Skeletal muscle tissue (tissue), 4 donors: ENCODE data around the gene ZNF518B. TPM values are rescaled to one million over a fixed set of nuclear protein-coding genes. Genes with fewer than 3 reads are reported as not detected.
A peak's percentile ranks its signal among the peaks of the same experiment; 100 is the strongest.

ENCODE experiments used
- H3K27ac ChIP-seq: one replicate; pipeline ENCODE4 v1.7.0; 2013; ENCODE audit warnings: mild to moderate bottlenecking, low read depth, low read length, inconsistent platforms
- H3K27me3 ChIP-seq, 3 donors: one replicate each; pipeline ENCODE4 v1.7.0; 2013; ENCODE audit warnings: low read length in 3 of 3; ENCODE audit not compliant: control insufficient read depth in 3 of 3, insufficient read depth in 3 of 3
- H3K36me3 ChIP-seq, 3 donors: one replicate each; pipeline ENCODE4 v1.7.0; 2013; ENCODE audit warnings: low read length in 3 of 3; ENCODE audit not compliant: control insufficient read depth in 3 of 3, insufficient read depth in 3 of 3
- H3K4me1 ChIP-seq, 3 donors: one replicate each; pipeline ENCODE4 v1.7.0; 2013; ENCODE audit warnings: low read length in 3 of 3, mild to moderate bottlenecking in 3 of 3; ENCODE audit not compliant: control insufficient read depth in 3 of 3, insufficient read depth in 3 of 3
- H3K4me3 ChIP-seq, 3 donors: one replicate each; pipeline ENCODE4 v1.7.0; 2013; ENCODE audit warnings: low read length in 3 of 3
- H3K9ac ChIP-seq, 3 donors: one replicate each; pipeline ENCODE4 v1.7.0; 2013; ENCODE audit warnings: low read length in 3 of 3, mild to moderate bottlenecking in 3 of 3, moderate library complexity in 2 of 3, low read depth in 1 of 3
- H3K9me3 ChIP-seq, 3 donors: one replicate each; pipeline ENCODE4 v1.7.0; 2013; ENCODE audit warnings: low read length in 3 of 3; ENCODE audit not compliant: control insufficient read depth in 3 of 3
- total RNA-seq: library from RNA; depleted of rRNA; stranded (reverse); fragments of >200 nt; gene quantifications from one replicate; pipeline ENCODE4 v1.2.3, GENCODE V29; 2014
- donor health status: Osteomylitis.

ZNF518B gene
- total RNA-seq, 1 donor from 2014 or later, result 23.5 TPM

- H3K27ac ChIP-seq, result no peak overlapping the region
- H3K27me3 ChIP-seq, result no peaks in the 10 kb centered on the region
- H3K36me3 ChIP-seq, result no peaks in the 10 kb centered on the region
- H3K4me3 ChIP-seq, result no peak overlapping the region
- H3K9ac ChIP-seq, result no peak overlapping the region
- H3K9me3 ChIP-seq, result no peaks in the 10 kb centered on the region
- no peaks in the 10 kb centered on the region for H3K4me1 ChIP-seq
These were observed 25.7 kb upstream of the ZNF518B start for GRCh38 chr4:10482913-10483312.

DNA sequence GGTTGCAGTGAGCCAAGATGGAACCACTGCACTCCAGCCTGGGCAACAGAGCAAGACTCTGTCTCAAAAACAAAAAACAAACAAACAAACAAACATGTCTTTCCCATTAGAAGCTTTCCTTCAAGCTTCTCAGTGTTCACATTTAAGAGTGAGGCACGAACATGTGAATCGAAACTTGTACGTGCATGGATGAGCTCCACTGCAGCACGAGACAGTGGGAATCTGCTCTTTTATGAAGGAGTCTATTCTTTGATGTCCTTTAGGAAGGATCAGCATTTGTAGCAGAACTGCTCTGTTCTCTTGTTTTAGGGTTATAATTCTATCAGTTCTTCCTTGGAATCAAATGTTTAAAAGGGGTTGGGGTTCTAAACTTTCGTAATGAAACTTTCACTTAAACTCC is 23.4 kb upstream of the ZNF518B start:
- Histone ChIP-seq H3K27me3 (no peaks in the 10 kb centered on the region), H3K36me3 (no peaks in the 10 kb centered on the region), H3K9ac (no peak overlapping the region), H3K27ac (no peak overlapping the region), H3K4me1 (no peaks in the 10 kb centered on the region), H3K9me3 (no peaks in the 10 kb centered on the region), H3K4me3 (no peak overlapping the region)

DNA sequence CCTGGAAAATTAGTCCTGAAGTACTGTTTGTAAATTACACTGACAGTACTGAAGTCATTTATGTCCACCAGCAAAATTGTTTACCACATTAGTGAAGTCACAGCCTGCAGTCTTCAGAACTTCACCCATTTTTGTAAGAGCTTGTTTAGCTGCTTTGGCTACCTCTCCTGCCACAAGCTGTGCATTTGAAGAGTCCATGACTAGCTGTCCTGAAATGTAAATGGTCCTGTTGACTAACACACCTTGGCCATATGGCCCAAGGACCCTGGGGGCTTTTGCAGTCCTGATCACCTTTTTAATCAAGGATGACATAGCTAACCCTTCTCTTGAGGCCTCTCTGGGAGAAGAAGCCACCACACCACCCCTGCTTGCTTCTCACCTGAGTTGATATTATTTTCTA is 21.4 kb upstream of the ZNF518B start:
- H3K27ac ChIP-seq, result no peak overlapping the region
- no peaks in the 10 kb centered on the region for H3K4me1 ChIP-seq
- no peaks in the 10 kb centered on the region for H3K27me3 ChIP-seq
- no peak overlapping the region for H3K9ac ChIP-seq
- no peak overlapping the region for H3K4me3 ChIP-seq
- no peaks in the 10 kb centered on the region for H3K9me3 ChIP-seq
- no peaks in the 10 kb centered on the region for H3K36me3 ChIP-seq

DNA sequence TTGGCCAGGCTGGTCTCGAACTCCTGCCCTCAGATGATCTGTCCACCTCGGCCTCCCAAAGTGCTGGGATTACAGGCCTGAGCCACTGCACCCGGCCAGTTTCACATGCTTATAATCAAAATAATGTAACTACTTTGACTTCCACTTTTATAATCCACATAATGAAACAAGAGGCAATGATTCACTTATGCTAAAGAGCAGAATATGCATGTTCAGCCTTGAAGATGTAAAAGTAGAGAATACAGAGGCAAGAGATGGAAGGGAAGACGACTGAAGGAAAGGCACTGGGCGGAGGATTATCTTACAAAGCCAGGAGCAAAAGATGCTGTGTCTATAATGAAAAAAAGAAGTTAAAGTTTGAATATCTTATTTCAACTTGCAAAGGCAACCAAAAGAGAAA is 13.3 kb upstream of the ZNF518B start:
- H3K4me1 ChIP-seq, result no peaks in the 10 kb centered on the region
- H3K9me3 ChIP-seq, result no peaks in the 10 kb centered on the region
- no peaks in the 10 kb centered on the region for H3K36me3 ChIP-seq
- peaks cover 0 to 4% (median 0%) of the 10 kb centered on the region in 3 donors for H3K27me3 ChIP-seq
- no peak overlapping the region for H3K27ac ChIP-seq
- H3K9ac ChIP-seq, result no peak overlapping the region
- no peak overlapping the region for H3K4me3 ChIP-seq

DNA sequence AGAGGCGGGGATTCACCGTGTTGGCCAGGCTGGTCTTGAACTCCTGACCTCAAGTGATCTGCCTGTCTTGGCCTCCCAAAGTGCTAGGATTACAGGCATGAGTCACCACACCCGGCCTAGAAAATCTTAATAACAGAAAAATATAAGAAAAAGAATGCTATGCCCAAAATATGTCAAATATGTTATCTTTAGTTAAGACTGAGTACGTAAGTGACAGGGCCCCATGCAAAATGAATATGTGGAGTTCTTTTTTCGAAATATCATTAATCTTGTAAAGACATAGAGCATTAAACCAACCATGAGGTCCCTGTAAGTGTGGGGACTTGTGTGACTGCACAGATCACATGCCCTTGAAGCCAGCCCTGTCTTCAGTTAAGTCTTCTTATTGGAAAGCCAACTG is 8.9 kb upstream of the ZNF518B start:
- Histone ChIP-seq H3K27ac (no peak overlapping the region), H3K9ac (no peak overlapping the region), H3K36me3 (no peaks in the 10 kb centered on the region), H3K9me3 (peaks cover 0 to 2% (median 0%) of the 10 kb centered on the region in 3 donors), H3K4me1 (peaks cover 3 to 6% (median 4%) of the 10 kb centered on the region in 3 donors), H3K4me3 (no peak overlapping the region), H3K27me3 (peaks cover 16 to 28% (median 18%) of the 10 kb centered on the region in 3 donors)

- peaks cover 0 to 2% (median 0%) of the 10 kb centered on the region in 3 donors for H3K9me3 ChIP-seq
- peaks cover 24 to 43% (median 34%) of the 10 kb centered on the region in 3 donors for H3K27me3 ChIP-seq
- H3K4me3 ChIP-seq, result no peak overlapping the region
- H3K27ac ChIP-seq, result no peak overlapping the region
- peaks cover 4 to 10% (median 7%) of the 10 kb centered on the region in 3 donors for H3K4me1 ChIP-seq
- no peak overlapping the region for H3K9ac ChIP-seq
- H3K36me3 ChIP-seq, result no peaks in the 10 kb centered on the region
These were observed 5.7 kb upstream of the ZNF518B start for GRCh38 chr4:10462876-10463275.

DNA sequence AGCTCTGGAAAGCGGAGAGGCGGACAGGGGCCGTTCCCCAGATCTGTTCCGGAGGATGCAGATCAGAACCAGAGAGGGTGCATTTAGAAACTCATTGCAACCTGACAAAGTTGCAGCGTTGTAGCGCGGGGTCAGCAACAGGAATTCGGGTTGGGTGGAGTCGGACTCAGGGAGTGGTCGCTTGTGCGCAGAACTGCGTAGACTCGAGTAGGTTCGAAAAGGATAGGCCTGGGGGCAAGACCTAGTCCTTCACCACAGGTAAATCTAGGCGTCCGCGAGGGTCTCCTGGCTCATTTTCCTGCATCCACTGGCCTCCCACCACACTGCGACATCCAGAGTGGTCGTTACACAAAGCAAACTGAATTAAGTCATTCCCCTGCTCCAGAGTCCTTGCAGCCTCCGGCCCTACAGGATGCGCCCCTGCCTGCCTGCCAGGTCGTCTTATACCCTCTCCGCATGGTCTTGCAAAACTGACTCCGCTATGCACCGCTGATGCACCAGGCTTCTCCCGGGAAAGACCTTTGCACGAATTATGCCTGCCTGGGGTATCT is 4.7 kb upstream of the ZNF518B start:
- Histone ChIP-seq H3K36me3 (no peaks in the 10 kb centered on the region), H3K4me1 (peaks cover 8 to 16% (median 12%) of the 10 kb centered on the region in 3 donors), H3K9ac (no peak overlapping the region), H3K9me3 (peaks cover 0 to 2% (median 0%) of the 10 kb centered on the region in 3 donors), H3K27me3 (peaks cover 24 to 47% (median 34%) of the 10 kb centered on the region in 3 donors), H3K4me3 (peak overlapping the region in 2 of 3 donors; percentile 54 to 60), H3K27ac (no peak overlapping the region)

- Histone ChIP-seq H3K9me3 (peaks cover 0 to 2% (median 0%) of the 10 kb centered on the region in 3 donors), H3K36me3 (no peaks in the 10 kb centered on the region), H3K4me3 (peak overlapping the region; percentile 43 to 60 (median 54)), H3K4me1 (peaks cover 8 to 18% (median 12%) of the 10 kb centered on the region in 3 donors), H3K27me3 (peaks cover 24 to 47% (median 31%) of the 10 kb centered on the region in 3 donors), H3K9ac (no peak overlapping the region), H3K27ac (no peak overlapping the region)
These were observed 4.0 kb upstream of the ZNF518B start for GRCh38 chr4:10461091-10461849.

DNA sequence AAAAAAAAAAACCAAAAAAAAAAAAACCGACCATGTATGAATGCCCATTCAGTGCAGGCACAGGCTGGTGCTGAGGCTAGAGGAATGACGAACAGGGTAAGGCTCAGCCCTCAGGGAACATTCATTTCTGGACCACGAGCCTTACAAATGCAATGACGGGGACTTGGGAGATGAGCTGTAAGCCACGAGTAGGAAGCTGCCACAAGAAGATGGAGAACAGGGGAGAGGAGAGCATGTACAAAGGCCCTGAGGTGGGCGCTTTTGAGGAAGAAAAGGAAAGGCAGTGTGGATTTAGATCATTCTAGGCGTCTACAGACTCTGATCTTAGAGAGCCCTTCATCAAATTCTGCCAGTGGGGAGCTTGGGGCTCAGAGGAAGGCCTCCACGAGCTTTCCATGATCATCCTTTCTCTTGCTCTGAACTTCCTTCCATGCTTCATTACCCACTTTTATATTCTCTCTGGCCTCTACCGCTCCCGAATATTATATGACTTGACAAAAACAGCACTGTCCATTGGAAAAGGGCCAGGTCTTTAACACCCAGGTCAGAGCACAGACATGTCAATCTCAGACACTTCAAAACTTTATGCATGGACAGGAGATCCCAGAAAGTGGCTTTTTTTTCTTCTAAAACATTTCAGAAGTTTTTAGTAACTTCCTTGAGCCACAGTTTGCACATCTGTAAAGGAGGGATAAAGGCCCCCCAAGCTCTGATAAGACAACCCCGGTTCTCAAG is 3.3 kb upstream of the ZNF518B start:
- no peaks in the 10 kb centered on the region for H3K36me3 ChIP-seq
- H3K27ac ChIP-seq, result no peak overlapping the region
- no peak overlapping the region for H3K9ac ChIP-seq
- H3K27me3 ChIP-seq, result peaks cover 24 to 47% (median 31%) of the 10 kb centered on the region in 3 donors
- peaks cover 0 to 2% (median 0%) of the 10 kb centered on the region in 3 donors for H3K9me3 ChIP-seq
- peaks cover 8 to 20% (median 12%) of the 10 kb centered on the region in 3 donors for H3K4me1 ChIP-seq
- peak overlapping the region in 1 of 3 donors; percentile 43 for H3K4me3 ChIP-seq
